Measurements from ENCODE around the gene SUPT3H.

- TF ChIP-seq CTCF (IDR thresholded peaks at IDR 0.05) (no peak), POLR2A (IDR thresholded peaks at IDR 0.05) (no peak)
Observed at GRCh38 chr6:44829836-44830235, 547.9 kb downstream of the SUPT3H start.

Measured in ovary (tissue), 3 donors.